Neuron (in vitro differentiated cells): ENCODE results near the gene PLA2G2E.

Source experiments
- H2AFZ ChIP-seq: one replicate; pipeline ENCODE4 v1.6.1; 2013; ENCODE audit warnings: low read depth, mild to moderate bottlenecking, inconsistent platforms, low read length, moderate library complexity
- H3K27me3 ChIP-seq: one replicate; pipeline ENCODE4 v1.6.1; 2013; ENCODE audit warnings: low read length; ENCODE audit not compliant: insufficient read depth
- H3K36me3 ChIP-seq: one replicate; pipeline ENCODE4 v1.6.1; 2013; ENCODE audit warnings: low read length; ENCODE audit not compliant: insufficient read depth
- H3K4me1 ChIP-seq: one replicate; pipeline ENCODE4 v1.6.1; 2013; ENCODE audit warnings: low read length; ENCODE audit not compliant: insufficient read depth
- H3K4me3 ChIP-seq: 2 replicates; pipeline ENCODE4 v1.5.1; 2013; ENCODE audit warnings: mild to moderate bottlenecking, low read length, moderate library complexity
- H3K9me3 ChIP-seq: one replicate; pipeline ENCODE4 v1.6.1; 2013; ENCODE audit warnings: low read length

The PLA2G2E gene

GRCh38 chr1:19923137-19923952 lies at the start of gene PLA2G2E:
Gene PLA2G2E (minus strand): TSS chr1:19923617. CDS start chr1:19923559, 58 bp downstream.
- Histone ChIP-seq H3K9me3 (no peaks in the 10 kb centered on the region), H3K4me1 (no peaks in the 10 kb centered on the region), H3K36me3 (no peaks in the 10 kb centered on the region), H2AFZ (no peak within 1 kb of the TSS), H3K27me3 (peaks cover 13% of the 10 kb centered on the region), H3K4me3 (no peak within 1 kb of the TSS)

- Histone ChIP-seq H3K4me1 (no peaks in the 10 kb centered on the region), H2AFZ (no peak overlapping the region), H3K27me3 (no peaks in the 10 kb centered on the region), H3K9me3 (peaks cover 2% of the 10 kb centered on the region), H3K4me3 (no peak overlapping the region), H3K36me3 (no peaks in the 10 kb centered on the region)
These were observed 48.2 kb upstream of the PLA2G2E start for GRCh38 chr1:19971664-19972063.

GRCh38 chr1:19969898-19970660 lies 46.7 kb upstream of the PLA2G2E start:
- H3K4me1 ChIP-seq = no peaks in the 10 kb centered on the region
- no peaks in the 10 kb centered on the region for H3K36me3 ChIP-seq
- H3K27me3 ChIP-seq = no peaks in the 10 kb centered on the region
- H3K4me3 ChIP-seq = no peak overlapping the region
- no peak overlapping the region for H2AFZ ChIP-seq
- H3K9me3 ChIP-seq = peaks cover 2% of the 10 kb centered on the region

GRCh38 chr1:19967808-19968207 lies 44.4 kb upstream of the PLA2G2E start:
- no peaks in the 10 kb centered on the region for H3K4me1 ChIP-seq
- peaks cover 2% of the 10 kb centered on the region for H3K9me3 ChIP-seq
- H2AFZ ChIP-seq = no peak overlapping the region
- no peaks in the 10 kb centered on the region for H3K36me3 ChIP-seq
- H3K4me3 ChIP-seq = no peak overlapping the region
- H3K27me3 ChIP-seq = peaks cover 6% of the 10 kb centered on the region

- Histone ChIP-seq H3K4me3 (no peak overlapping the region), H3K27me3 (peaks cover 6% of the 10 kb centered on the region), H2AFZ (no peak overlapping the region), H3K4me1 (no peaks in the 10 kb centered on the region), H3K9me3 (peaks cover 2% of the 10 kb centered on the region), H3K36me3 (no peaks in the 10 kb centered on the region)
These were observed 41.1 kb upstream of the PLA2G2E start for GRCh38 chr1:19964542-19964941.

- Histone ChIP-seq H3K36me3 (no peaks in the 10 kb centered on the region), H3K27me3 (peaks cover 6% of the 10 kb centered on the region), H3K9me3 (peaks cover 2% of the 10 kb centered on the region), H3K4me3 (no peak overlapping the region), H2AFZ (no peak overlapping the region), H3K4me1 (no peaks in the 10 kb centered on the region)
These were observed 40.2 kb upstream of the PLA2G2E start for GRCh38 chr1:19963636-19964035.

- H3K4me1 ChIP-seq = no peaks in the 10 kb centered on the region
- H3K36me3 ChIP-seq = no peaks in the 10 kb centered on the region
- no peaks in the 10 kb centered on the region for H3K9me3 ChIP-seq
- peaks cover 15% of the 10 kb centered on the region for H3K27me3 ChIP-seq
- no peak overlapping the region for H3K4me3 ChIP-seq
- H2AFZ ChIP-seq = no peak overlapping the region
These were observed 37.2 kb upstream of the PLA2G2E start for GRCh38 chr1:19960591-19960990.

- Histone ChIP-seq H3K4me1 (no peaks in the 10 kb centered on the region), H3K4me3 (no peak overlapping the region), H3K27me3 (peaks cover 14% of the 10 kb centered on the region), H3K9me3 (no peaks in the 10 kb centered on the region), H2AFZ (no peak overlapping the region), H3K36me3 (no peaks in the 10 kb centered on the region)
These were observed 34.4 kb upstream of the PLA2G2E start for GRCh38 chr1:19957779-19958178.

GRCh38 chr1:19955534-19956170 lies 32.2 kb upstream of the PLA2G2E start:
- no peaks in the 10 kb centered on the region for H3K36me3 ChIP-seq
- H2AFZ ChIP-seq = no peak overlapping the region
- peaks cover 14% of the 10 kb centered on the region for H3K27me3 ChIP-seq
- no peak overlapping the region for H3K4me3 ChIP-seq
- H3K4me1 ChIP-seq = no peaks in the 10 kb centered on the region
- H3K9me3 ChIP-seq = no peaks in the 10 kb centered on the region

GRCh38 chr1:19954059-19954458 lies 30.6 kb upstream of the PLA2G2E start:
- peaks cover 14% of the 10 kb centered on the region for H3K27me3 ChIP-seq
- H3K9me3 ChIP-seq = no peaks in the 10 kb centered on the region
- no peak overlapping the region for H2AFZ ChIP-seq
- no peak overlapping the region for H3K4me3 ChIP-seq
- H3K4me1 ChIP-seq = no peaks in the 10 kb centered on the region
- no peaks in the 10 kb centered on the region for H3K36me3 ChIP-seq

GRCh38 chr1:19949016-19949415 lies 25.6 kb upstream of the PLA2G2E start:
- H3K4me1 ChIP-seq = no peaks in the 10 kb centered on the region
- no peak overlapping the region for H2AFZ ChIP-seq
- no peaks in the 10 kb centered on the region for H3K36me3 ChIP-seq

GRCh38 chr1:19946971-19947370 lies 23.6 kb upstream of the PLA2G2E start:
- H3K4me3 ChIP-seq = no peak overlapping the region
- no peaks in the 10 kb centered on the region for H3K36me3 ChIP-seq
- no peaks in the 10 kb centered on the region for H3K9me3 ChIP-seq
- H2AFZ ChIP-seq = no peak overlapping the region
- H3K4me1 ChIP-seq = peaks cover 1% of the 10 kb centered on the region
- H3K27me3 ChIP-seq = no peaks in the 10 kb centered on the region

More at GRCh38 chr1:19949016-19949415, 25.6 kb upstream of the PLA2G2E start:
- no peaks in the 10 kb centered on the region for H3K9me3 ChIP-seq
- H3K4me3 ChIP-seq = no peak overlapping the region
- H3K27me3 ChIP-seq = no peaks in the 10 kb centered on the region

- H2AFZ ChIP-seq = no peak overlapping the region
These were observed 22.9 kb upstream of the PLA2G2E start for GRCh38 chr1:19946331-19946751.

More at GRCh38 chr1:19946331-19946751, 22.9 kb upstream of the PLA2G2E start:
- Histone ChIP-seq H3K9me3 (no peaks in the 10 kb centered on the region), H3K27me3 (no peaks in the 10 kb centered on the region), H3K4me1 (peaks cover 8% of the 10 kb centered on the region), H3K4me3 (no peak overlapping the region), H3K36me3 (no peaks in the 10 kb centered on the region)
